ENCODE data around the gene PLEKHA7.

DNA sequence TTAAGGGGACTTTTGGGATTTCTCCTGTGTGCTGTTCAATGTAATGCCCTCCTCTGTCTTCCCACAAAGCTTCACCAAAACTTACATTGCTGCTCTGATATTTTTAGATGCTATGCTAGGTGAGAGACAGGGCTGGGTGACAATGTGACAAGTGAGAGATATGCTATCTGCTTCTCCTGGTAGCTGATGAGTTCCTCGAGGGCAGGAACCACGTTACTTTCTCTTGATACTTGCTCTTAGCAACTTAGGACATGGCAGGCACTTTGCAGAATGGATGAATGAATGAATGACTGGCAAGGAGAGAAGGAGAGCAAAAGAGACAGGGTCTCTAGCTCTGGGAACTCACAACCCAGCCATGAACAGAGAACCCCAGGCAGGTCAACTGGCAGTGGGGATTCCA is 160.4 kb downstream of the PLEKHA7 start:
- no peak for TF ChIP-seq ZNF70 (CRISPR knock-in tag; IDR thresholded peaks at IDR 0.05)
- TF ChIP-seq OSR1 (CRISPR knock-in tag; IDR thresholded peaks at IDR 0.05), result no peak
- no peak for TF ChIP-seq CSRNP3 (CRISPR knock-in tag; IDR thresholded peaks at IDR 0.05)
- TF ChIP-seq, protein P1, sequence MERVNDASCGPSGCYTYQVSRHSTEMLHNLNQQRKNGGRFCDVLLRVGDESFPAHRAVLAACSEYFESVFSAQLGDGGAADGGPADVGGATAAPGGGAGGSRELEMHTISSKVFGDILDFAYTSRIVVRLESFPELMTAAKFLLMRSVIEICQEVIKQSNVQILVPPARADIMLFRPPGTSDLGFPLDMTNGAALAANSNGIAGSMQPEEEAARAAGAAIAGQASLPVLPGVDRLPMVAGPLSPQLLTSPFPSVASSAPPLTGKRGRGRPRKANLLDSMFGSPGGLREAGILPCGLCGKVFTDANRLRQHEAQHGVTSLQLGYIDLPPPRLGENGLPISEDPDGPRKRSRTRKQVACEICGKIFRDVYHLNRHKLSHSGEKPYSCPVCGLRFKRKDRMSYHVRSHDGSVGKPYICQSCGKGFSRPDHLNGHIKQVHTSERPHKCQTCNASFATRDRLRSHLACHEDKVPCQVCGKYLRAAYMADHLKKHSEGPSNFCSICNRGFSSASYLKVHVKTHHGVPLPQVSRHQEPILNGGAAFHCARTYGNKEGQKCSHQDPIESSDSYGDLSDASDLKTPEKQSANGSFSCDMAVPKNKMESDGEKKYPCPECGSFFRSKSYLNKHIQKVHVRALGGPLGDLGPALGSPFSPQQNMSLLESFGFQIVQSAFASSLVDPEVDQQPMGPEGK (CRISPR knock-in tag; IDR thresholded peaks at IDR 0.05; ENCODE audit: borderline replicate concordance), result no peak
- no peak for TF ChIP-seq ZFP30 (CRISPR knock-in tag; IDR thresholded peaks at IDR 0.05)
- TF ChIP-seq ARNTL (CRISPR knock-in tag; IDR thresholded peaks at IDR 0.05; ENCODE audit: borderline replicate concordance, low read depth), result no peak
- no peak for TF ChIP-seq ESRRG (CRISPR knock-in tag; IDR thresholded peaks at IDR 0.05)
- TF ChIP-seq, protein P2, sequence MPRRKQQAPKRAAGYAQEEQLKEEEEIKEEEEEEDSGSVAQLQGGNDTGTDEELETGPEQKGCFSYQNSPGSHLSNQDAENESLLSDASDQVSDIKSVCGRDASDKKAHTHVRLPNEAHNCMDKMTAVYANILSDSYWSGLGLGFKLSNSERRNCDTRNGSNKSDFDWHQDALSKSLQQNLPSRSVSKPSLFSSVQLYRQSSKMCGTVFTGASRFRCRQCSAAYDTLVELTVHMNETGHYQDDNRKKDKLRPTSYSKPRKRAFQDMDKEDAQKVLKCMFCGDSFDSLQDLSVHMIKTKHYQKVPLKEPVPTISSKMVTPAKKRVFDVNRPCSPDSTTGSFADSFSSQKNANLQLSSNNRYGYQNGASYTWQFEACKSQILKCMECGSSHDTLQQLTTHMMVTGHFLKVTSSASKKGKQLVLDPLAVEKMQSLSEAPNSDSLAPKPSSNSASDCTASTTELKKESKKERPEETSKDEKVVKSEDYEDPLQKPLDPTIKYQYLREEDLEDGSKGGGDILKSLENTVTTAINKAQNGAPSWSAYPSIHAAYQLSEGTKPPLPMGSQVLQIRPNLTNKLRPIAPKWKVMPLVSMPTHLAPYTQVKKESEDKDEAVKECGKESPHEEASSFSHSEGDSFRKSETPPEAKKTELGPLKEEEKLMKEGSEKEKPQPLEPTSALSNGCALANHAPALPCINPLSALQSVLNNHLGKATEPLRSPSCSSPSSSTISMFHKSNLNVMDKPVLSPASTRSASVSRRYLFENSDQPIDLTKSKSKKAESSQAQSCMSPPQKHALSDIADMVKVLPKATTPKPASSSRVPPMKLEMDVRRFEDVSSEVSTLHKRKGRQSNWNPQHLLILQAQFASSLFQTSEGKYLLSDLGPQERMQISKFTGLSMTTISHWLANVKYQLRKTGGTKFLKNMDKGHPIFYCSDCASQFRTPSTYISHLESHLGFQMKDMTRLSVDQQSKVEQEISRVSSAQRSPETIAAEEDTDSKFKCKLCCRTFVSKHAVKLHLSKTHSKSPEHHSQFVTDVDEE (CRISPR knock-in tag; IDR thresholded peaks at IDR 0.05), result no peak
- TF ChIP-seq RARB (CRISPR knock-in tag; IDR thresholded peaks at IDR 0.05), result no peak
- TF ChIP-seq CSDC2 (CRISPR knock-in tag; IDR thresholded peaks at IDR 0.05), result no peak
- no peak for TF ChIP-seq ISL1 (CRISPR knock-in tag; IDR thresholded peaks at IDR 0.05)
- TF ChIP-seq TOX (CRISPR knock-in tag; IDR thresholded peaks at IDR 0.05; ENCODE audit: borderline replicate concordance), result no peak
- no peak for TF ChIP-seq POU6F1 (CRISPR knock-in tag; IDR thresholded peaks at IDR 0.05; ENCODE audit: borderline replicate concordance, low read depth)
- no peak for TF ChIP-seq ZC3H10 (CRISPR knock-in tag; IDR thresholded peaks at IDR 0.05)

Measured in SK-N-SH treated with all-trans-retinoic acid at 6 μM for 48 hours (cell line).